CD4-positive, alpha-beta T cell treated with Interleukin-4 for 4 hours (primary cell): ENCODE data around the gene TNNI3.

Source experiments
- DNase-seq: peaks from one replicate; pipeline ENCODE4 v3.0.0-alpha.2; 2020

Gene TNNI3

DNA sequence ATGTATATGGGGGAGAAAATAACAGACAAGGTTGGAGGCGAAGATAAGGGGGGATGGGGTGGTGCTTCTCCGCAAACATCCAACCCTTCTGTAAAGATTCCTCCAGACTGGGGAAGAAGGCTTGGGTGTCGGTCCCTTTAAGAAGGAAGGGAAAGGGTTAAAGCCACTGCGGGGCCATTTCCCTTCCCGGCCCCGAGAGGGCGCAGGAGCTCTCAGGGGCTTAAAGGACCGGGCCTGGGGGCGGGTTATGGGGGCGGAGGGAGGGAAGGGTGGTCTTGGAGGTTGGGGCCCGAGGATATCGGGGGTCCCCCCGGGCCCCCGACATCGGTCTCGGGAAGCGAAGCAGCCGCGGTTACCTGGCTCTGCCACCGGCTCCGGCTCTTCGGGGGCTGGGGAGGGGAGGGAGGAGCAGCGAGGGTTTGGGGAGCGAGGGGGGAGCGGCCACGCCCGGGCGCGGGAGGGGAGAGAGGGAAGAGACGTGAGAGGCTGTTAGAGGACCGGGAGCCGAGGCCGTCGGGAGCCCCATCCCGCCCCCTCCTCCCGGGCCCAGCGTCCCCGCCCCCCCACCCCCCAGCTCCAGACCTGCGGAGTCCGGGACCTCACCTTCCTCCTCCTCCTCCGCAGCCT lies 11.3 kb downstream of the TNNI3 start:
- no peak for DNase-seq

DNA sequence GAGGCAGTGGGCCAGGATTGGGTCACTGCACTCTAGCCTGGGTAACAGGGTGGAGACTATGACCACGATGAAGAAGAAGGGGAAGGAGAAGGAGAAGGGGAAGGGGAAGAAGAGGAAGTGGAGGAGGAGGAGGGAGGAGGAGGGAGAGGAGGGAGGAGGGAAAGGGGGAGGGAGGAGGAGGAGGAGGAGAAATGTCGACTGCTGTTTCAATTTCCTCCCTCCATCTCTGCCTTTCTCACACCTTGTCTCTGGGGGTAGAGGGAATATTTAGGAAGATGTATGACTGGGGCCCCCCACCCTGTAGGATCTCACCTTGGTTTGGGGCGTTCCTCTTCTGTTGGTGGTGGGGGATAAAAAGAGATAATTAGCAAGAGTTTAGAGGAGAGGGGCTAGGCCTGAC lies 12.3 kb downstream of the TNNI3 start:
- no peak for DNase-seq

DNA sequence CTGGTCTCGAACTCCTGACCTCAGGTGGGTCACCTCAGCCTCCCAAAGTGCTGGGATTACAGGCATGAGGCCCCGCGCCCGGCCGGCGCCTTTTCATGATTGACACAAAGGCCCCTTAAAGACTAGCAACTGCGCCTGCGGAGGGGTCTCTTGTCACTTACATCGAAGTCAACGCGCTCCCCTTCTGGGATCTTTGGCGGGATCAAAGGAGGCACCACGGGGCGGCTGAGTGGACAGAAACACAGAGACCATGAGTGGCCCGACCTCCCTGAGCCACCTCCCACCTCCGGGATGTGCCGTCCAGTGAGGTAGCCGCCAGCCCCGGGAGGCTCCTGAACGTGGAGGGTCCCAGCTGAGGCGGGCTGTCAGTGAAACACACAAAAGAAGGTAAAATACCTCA lies 15.8 kb downstream of the TNNI3 start:
- no peak for DNase-seq

DNA sequence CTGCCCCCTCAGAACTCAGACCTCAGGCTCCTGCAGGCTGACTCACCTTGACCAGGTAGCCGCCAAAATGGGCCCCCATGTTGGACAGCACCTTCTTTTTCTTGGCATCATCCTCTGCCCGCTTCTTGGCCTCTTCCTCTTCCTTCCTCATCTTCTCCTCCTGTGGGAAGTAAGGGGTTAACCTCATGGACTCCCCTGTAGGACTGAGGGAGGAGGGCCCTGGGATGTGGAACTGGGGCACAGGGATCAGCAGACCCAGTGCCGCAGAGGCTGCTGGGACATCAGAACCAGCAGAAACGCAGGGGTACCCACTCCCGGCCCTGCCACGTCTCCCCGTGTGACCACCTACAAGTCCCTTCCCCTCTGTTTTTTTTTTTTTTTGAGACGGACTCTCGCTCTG lies 19.6 kb downstream of the TNNI3 start:
- no peak for DNase-seq

DNA sequence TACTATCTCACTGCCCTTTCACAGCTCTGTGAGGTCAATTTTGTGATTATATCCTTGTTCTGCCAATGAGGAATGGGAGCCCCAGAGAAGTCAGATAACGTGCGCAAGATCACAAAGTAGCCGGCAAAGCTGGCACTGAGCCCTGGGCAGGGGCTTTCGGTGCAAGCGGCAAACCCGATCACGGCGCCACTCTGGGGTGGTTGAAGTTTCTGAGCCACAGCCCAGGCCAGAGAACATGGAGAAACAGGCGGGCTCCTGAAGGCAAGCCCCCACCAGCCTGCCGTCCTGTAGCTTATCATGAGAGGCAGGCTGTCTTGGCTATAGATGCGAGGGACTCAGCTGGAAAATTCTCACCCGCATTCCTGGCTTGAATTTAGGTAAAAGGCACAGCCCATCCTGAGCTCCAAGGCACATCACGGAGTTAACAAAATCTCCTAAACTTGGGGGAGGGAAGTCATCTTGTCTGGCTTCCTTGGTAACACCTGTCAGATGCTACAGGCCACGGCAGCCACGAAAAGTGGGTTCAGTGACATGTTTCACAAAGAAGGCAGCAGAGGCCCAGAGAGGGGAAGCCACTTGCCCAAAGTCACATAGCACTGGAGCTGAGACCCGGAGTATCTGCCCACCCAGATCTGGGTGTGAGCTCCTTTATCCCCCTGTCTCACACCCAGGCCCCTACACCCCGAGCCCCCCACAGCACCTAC lies 21.0 kb downstream of the TNNI3 start:
- no peak for DNase-seq

DNA sequence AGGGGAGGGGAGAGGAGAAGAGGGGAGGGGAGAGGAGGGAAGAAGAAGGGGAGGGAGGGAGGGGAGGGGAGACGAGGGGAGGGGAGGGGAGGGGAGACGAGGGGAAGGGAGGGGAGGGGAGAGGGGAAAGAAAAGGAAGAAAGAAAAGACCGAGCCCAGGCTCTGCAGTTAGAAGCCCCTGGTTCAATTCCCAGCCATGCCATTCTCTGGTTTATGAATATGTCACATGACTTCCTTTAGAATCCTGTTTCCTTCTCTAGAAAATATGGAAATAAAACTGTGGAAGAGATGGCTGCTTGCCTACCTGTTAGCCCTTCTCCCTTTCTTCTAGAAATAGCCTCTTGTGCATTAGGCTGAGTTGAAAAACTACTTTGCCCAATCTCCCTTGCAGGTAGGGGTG lies 22.8 kb downstream of the TNNI3 start:
- no peak for DNase-seq

DNA sequence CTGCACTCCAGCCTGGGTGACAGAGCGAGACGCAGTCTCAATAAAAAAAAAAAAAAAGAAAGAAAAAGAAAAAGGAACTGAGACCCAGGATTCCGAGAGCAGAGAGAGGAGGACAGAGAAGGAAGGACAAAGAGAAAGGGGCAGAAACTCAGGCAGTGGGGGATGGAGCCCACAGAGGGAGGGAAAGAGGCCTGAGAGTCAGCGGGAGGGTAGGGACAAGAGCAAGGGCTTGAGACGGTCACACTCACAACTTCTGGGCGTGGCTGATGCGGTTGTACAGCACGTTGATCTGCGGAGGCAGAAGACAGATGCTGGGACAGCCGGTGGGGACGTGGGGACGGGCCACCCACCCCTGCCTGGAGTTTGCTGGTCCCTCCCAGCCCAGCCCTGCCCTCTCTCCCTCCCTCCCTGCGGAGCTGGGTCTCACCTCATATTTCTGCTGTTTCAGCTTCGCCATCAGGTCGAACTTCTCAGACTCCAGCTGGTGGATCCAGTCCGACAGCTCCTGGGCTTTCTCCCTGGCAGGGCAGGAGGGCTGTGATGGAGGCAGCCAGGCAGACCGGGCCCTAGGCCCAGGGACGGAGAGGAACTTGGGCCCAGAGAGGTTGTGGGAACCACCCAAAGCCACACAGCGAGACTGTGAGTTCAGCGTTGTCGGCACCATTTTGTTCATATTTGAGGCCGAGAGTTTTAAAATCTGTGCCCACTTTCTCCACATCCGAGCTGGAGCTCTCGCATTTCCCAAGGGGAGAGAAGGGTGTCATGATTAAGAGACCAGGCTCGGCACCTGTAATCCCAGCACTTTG lies 23.7 kb downstream of the TNNI3 start:
- no peak for DNase-seq

DNA sequence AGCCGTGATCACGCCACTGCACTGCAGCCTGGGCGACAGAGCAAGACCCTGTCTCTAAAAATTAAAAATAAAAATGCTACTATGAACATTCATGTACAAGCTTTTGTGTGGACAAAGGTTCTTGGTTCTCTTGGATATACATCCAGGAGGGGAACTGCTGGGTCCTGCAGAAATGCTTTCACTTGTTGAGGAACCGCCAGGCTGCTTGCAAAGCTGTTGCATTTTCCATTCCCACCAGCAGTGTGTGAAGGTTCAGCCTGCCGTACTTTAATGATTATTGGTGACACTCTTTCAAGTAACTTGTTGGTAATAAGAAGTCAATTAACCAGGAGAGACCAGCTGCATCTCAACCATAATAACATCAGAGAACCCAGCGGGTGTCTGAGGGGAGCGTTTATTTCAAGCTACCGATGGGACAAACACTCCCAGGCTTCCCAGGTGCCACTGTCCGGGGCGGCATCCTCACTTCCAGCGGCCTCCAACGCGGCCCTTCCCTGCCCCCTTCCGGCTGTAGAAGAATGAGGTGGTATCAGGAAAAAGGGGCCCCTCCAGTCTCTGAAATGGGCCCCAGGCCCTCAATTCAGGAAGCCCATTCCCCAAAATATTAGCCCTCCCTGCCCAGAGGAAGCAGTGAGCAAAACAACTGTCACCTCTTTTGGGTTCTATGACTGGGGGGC lies 24.9 kb downstream of the TNNI3 start:
- no peak for DNase-seq

DNA sequence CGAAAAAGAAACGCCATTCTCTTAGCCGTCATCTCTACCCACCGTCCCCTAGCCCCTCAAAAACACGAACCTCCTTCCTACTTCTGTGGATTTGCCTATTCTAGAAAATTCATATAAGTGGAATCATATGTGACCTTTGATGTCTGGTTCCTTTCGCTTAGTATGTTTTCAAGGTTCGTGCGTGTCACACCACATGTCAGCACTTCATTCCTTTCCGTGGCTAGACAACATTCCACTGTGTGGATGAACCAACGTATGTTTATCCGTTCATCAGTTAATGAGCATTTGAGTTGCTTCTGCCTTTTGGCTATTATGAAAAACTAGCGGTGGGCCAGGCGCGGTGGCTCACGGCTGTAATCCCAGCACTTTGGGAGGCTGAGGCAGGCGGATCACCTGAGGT lies 26.1 kb downstream of the TNNI3 start:
- DNase-seq: no peak

DNA sequence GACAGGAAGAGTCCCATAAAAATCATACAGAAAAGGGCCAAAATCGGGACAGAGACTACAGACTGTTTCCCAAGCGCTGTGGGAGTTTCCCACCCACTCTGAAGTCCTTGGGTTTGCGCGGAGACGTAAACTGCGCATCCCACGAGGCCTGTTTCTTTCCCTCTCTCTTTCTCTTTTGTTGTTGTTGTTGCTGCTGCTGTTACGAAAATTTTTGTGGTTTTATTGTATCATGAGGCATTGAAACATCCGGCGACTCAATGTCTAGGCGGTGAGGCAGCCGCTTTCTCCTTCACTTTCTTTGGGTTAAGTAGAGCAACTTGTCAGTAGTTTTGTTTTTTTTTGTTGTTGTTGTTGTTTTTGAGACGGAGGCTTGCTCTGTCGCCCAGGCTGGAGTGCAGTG lies 38.5 kb downstream of the TNNI3 start:
- DNase-seq: peak; percentile 4

DNA sequence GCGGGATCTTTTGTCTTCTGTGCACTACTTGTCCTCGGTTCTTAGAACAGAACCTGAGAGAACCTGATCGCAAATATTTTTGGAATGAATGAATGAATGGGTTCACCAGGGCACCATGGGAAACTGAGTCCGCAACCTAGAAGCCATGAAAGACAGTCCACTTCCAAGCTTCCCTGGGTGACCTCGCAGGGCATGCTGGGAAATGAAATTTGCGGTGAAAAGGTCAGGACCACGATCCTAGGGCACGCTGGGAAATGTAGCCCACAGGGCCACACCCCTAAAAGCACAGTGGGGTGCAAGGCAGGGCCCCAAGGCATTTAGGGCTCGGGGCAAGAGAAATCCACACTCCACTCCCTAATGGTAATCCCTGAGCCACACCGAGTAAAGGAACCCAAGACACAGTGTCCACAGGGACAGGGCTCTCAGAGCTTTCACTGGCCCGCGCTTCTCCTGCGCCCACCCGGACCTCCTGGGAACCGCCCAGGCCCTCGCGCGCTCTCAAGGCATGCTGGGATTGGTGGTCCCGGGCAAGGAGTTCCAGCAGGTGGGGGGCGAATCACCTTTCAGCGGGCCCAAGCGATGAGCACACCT lies 39.0 kb downstream of the TNNI3 start:
- DNase-seq: peak; percentile 15

DNA sequence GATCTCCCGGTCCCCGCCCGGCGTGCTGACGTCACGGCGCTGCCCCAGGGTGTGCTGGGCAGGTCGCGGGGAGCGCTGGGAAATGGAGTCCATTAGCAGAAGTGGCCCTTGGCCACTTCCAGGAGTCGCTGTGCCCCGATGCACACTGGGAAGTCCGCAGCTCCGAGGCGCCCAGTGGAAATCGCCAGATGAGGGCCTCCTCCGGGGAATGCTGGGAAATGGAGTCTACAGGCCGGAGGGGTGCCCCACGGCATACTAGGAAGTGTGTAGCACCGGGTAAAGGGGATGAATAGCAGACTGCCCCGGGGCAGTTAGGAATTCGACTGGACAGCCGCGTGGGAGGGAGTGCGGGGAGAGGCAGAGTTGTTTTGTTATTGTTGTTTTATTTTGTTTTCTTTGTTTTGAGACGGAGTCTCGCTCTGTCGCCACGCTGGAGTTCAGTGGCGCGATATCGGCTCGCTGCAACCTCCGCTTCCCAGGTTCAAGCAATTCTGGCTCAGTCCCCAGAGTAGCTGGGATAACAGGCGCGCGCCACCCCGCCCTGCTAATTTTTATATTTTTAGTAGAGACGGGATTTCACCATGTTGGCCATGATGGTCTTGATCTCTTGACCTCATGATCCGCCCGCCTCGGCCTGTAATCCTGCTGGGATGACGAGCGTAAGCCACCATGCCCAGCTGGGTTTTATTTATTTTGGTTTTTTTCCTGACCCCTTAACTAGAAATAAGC lies 39.7 kb downstream of the TNNI3 start:
- DNase-seq: peak; percentile 98

DNA sequence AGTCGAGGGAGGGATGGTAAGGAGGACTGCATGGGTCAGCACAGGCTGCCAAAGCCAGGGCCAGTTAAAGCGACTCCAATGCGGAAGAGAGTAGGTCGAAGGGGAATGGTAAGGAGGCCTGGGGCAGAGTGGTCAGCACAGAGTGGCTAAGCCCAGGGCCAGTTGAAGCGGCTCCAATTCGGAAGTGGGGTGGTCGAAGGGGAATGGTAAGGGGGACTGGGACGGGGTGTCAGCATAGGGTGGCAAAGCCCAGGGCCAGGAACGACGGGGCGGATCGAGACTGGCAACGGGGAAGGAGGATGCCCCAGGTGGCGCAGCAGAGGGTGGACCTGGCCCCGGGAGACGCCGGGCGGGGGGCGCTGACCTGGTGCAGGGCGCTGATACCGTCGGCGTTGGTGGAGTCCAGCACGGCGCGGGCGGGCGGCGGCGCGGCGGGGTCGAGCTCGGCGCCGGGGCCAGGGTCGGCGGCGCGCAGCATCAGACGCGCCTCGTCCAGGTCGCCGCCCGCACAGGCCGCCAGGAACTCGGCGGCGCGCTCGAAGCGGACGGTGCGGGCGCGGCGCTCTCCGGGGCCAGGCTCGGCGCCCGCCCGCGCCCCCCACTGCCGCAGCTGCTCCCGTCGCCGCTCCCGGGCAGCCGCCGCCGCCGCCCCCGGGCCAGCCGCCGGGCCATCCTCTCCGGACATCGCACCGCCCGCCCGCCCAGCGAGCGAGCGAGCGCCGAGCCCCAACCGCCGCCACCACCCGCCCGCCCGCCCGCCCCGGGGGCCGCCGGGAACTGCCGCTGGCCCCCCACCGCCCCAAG lies 40.5 kb downstream of the TNNI3 start, which contains the start of gene PPP1R12C:
Gene PPP1R12C, minus strand, starts transcription at position 779 of the 804 bp plus-strand sequence. Its CDS starts 94 bp downstream, at position 685.
- DNase-seq: no peak

DNA sequence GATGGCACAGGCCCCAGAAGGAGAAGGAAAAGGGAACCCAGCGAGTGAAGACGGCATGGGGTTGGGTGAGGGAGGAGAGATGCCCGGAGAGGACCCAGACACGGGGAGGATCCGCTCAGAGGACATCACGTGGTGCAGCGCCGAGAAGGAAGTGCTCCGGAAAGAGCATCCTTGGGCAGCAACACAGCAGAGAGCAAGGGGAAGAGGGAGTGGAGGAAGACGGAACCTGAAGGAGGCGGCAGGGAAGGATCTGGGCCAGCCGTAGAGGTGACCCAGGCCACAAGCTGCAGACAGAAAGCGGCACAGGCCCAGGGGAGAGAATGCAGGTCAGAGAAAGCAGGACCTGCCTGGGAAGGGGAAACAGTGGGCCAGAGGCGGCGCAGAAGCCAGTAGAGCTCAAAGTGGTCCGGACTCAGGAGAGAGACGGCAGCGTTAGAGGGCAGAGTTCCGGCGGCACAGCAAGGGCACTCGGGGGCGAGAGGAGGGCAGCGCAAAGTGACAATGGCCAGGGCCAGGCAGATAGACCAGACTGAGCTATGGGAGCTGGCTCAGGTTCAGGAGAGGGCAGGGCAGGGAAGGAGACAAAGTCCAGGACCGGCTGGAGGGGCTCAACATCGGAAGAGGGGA lies 41.2 kb downstream of the TNNI3 start:
- DNase-seq: peak; percentile 58

DNA sequence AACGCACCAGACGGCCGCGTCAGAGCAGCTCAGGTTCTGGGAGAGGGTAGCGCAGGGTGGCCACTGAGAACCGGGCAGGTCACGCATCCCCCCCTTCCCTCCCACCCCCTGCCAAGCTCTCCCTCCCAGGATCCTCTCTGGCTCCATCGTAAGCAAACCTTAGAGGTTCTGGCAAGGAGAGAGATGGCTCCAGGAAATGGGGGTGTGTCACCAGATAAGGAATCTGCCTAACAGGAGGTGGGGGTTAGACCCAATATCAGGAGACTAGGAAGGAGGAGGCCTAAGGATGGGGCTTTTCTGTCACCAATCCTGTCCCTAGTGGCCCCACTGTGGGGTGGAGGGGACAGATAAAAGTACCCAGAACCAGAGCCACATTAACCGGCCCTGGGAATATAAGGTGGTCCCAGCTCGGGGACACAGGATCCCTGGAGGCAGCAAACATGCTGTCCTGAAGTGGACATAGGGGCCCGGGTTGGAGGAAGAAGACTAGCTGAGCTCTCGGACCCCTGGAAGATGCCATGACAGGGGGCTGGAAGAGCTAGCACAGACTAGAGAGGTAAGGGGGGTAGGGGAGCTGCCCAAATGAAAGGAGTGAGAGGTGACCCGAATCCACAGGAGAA lies 42.0 kb downstream of the TNNI3 start:
- peak; percentile 6 for DNase-seq

DNA sequence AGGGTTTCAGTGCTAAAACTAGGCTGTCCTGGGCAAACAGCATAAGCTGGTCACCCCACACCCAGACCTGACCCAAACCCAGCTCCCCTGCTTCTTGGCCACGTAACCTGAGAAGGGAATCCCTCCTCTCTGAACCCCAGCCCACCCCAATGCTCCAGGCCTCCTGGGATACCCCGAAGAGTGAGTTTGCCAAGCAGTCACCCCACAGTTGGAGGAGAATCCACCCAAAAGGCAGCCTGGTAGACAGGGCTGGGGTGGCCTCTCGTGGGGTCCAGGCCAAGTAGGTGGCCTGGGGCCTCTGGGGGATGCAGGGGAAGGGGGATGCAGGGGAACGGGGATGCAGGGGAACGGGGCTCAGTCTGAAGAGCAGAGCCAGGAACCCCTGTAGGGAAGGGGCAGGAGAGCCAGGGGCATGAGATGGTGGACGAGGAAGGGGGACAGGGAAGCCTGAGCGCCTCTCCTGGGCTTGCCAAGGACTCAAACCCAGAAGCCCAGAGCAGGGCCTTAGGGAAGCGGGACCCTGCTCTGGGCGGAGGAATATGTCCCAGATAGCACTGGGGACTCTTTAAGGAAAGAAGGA lies 42.9 kb downstream of the TNNI3 start:
- DNase-seq: no peak

DNA sequence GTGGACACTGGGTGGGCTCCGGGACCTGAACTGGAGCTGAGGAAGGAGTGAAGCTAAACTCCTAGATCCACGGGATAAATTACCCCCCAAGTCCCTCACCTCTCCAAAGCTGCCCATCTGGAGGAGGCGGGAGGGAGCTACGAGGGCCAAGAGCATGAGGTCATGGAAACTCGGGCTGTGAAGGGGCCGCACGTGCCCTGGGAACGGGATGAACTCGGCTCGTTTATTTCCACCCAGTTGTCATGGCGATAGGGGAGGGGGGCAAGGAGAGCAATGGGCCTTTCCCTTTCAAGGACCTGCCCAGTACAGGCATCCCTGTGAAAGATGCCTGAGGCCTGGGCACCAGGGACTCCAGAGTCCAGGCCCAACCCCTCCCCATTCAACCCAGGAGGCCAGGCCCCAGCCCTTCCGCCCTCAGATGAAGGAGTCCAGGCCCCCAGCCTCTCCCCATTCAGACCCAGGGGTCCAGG lies 43.9 kb downstream of the TNNI3 start:
- no peak for DNase-seq

DNA sequence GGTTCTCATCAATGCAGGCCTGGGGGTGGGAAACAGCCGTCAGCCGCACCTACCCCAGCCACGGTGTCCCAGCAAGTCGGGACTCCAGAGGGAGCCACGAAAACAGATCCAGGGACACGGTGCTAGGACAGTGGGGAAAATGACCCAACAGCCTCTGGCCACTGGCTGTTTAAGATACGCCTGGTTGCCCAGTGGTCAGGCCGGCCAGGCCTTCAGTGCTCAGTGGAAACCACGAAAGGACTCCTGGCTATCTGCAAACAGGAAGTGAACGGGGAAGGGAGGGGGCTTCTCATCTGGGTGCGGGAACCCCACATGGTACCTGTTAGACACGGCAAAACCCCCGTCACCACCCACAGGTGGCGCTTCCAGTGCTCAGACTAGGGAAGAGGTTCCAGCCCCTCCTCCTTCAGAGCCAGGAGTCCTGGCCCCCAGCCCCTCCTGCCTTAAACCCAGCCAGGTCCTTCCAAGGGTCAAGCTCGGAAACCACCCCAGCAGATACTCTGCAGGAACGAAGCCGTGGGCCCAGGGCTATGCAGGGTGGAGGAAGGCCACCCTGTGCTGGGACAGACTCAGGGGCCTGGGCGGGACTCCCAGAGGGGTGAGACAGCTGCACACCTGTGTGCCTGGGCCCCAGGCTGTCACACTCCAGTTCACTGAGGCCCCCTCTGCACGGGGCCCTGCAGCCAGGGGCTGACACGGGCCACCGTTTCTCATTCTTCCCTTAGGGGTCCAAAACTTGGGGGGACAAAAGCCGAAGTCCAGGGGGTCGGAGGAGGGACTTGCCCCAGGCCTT lies 44.6 kb downstream of the TNNI3 start:
- no peak for DNase-seq

DNA sequence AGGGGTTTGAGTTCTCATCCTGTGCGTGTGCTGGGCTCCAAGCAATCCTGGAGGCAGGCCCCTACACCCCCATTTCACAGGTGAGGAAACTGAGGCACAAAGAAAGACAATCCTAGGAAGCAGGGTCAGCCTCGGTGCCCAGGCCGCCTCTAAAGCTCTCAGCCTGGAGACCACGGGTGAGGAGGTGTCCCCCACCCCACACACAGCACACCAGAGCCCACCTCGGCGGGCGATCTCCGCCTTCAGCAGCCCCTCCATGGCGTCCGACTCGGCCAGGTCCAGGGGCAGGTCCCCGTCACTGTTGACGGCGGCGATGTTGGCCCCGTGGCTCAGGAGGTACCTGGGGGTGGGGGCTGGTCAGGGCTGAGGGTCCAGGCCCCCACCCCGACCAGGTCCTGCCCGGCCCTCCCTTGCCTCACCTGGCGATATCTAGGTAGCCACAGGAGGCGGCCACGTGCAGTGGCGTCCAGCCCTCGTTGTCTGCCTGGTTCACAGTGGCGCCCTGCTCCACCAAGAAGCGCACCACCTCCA lies 45.2 kb downstream of the TNNI3 start:
- DNase-seq: no peak
